GM23338 (cell line): ENCODE results near the gene WDR45B. TPM values are rescaled to one million over a fixed set of nuclear protein-coding genes. Genes with fewer than 3 reads are reported as not detected.

ENCODE experiments used
- CREB1 ChIP-seq: fragments of 250-450 bp; sonication (Bioruptor Pico); IDR thresholded peaks from 2 replicates; pipeline ENCODE4 v1.5.0; 2020; ENCODE audit warnings: low read depth, mild to moderate bottlenecking, moderate library complexity
- EZH2 ChIP-seq: fragments of 200-600 bp; sonication (generic); IDR thresholded peaks from one replicate; pipeline ENCODE4 v1.8.0; 2017; ENCODE audit warnings: antibody characterized with exemption, mild to moderate bottlenecking, low read depth; ENCODE audit not compliant: unreplicated experiment
- EZH2phosphoT487 ChIP-seq: fragments of 200-600 bp; sonication (generic); IDR thresholded peaks from one replicate; pipeline ENCODE4 v1.8.1; 2018; ENCODE audit warnings: antibody characterized with exemption; ENCODE audit not compliant: unreplicated experiment
- JUNB ChIP-seq: IDR thresholded peaks from one replicate; pipeline ENCODE4 v1.6.1; 2016; ENCODE audit warnings: antibody characterized with exemption; ENCODE audit not compliant: unreplicated experiment
- NANOG ChIP-seq: IDR thresholded peaks from 2 replicates; pipeline ENCODE4 v1.6.1; 2016; ENCODE audit warnings: antibody characterized with exemption, borderline replicate concordance
- POLR2AphosphoS5 ChIP-seq: IDR thresholded peaks from 2 replicates; pipeline ENCODE4 v1.6.1; 2016; ENCODE audit warnings: antibody characterized with exemption, low read depth
- STAT1 ChIP-seq: IDR thresholded peaks from one replicate; pipeline ENCODE4 v1.6.1; 2016; ENCODE audit warnings: antibody characterized with exemption; ENCODE audit not compliant: unreplicated experiment
- ZNF114 ChIP-seq: fragments of 250-450 bp; sonication (Bioruptor Pico); IDR thresholded peaks from 2 replicates; pipeline ENCODE4 v1.5.0; 2020; ENCODE audit warnings: mild to moderate bottlenecking, moderate library complexity
- ZNF331 ChIP-seq: fragments of 250-450 bp; sonication (Bioruptor Pico); IDR thresholded peaks from 2 replicates; pipeline ENCODE4 v1.5.0; 2020; ENCODE audit warnings: low read depth, mild to moderate bottlenecking, moderate library complexity
- polyA plus RNA-seq: library from polyadenylated mRNA; unstranded; fragments of >200 nt; fragmentation: Nextera tagmentation; extraction: Ambion mirVana; gene quantifications from 2 replicates; pipeline ENCODE4 v1.2.1, GENCODE V29; 2016
- total RNA-seq: library from RNA; depleted of rRNA; stranded (reverse); fragments of >200 nt; shearing (Covaris generic); gene quantifications from 2 replicates; pipeline ENCODE4 v1.2.3, GENCODE V29; 2014
- TF ChIP-seq, protein P1 (sequence below): IDR thresholded peaks from 2 replicates; pipeline ENCODE4 v1.6.1; 2016; ENCODE audit warnings: antibody characterized with exemption
- TF ChIP-seq, protein P2 (sequence below): IDR thresholded peaks from one replicate; pipeline ENCODE4 v1.6.1; 2018; ENCODE audit warnings: antibody characterized with exemption; ENCODE audit not compliant: unreplicated experiment
- TF ChIP-seq, protein P3 (sequence below), 2 experiments: fragments of 200-600 bp in 1 of 2; sonication (generic) in 1 of 2; conservative IDR thresholded peaks; 2 replicates each; pipeline versions ENCODE4 v1.5.1 to v1.6.1; 2016 to 2017; ENCODE audit warnings: antibody characterized with exemption in 2 of 2, low read depth in 2 of 2, mild to moderate bottlenecking in 2 of 2, moderate library complexity in 1 of 2

WDR45B gene
- total and polyA plus RNA-seq, 2 experiments from 2014 or later: 69.4 to 96.4 TPM

DNA sequence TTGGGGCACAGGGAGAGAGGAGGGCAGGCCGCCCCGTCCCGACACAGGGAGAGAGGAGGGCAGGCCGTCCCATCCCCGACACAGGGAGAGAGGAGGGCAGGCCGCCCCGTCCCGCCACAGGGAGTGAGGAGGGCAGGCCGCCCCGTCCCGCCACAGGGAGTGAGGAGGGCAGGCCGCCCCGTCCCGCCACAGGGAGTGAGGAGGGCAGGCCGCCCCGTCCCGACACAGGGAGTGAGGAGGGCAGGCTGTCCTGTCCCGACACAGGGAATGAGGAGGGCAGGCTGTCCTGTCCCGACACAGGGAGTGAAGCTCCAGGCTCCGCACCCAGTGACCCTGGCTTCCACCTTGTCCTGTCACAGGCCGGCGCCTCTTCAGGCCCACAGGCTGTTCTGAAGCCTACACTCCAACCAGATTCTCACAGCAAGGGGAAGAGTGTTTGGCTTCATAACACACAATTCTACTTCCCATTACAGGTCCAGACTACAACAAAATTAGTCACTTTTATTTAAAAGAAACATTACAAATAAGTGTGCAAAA, 34.1 kb downstream of the WDR45B start (continued):
- TF ChIP-seq, protein P1, sequence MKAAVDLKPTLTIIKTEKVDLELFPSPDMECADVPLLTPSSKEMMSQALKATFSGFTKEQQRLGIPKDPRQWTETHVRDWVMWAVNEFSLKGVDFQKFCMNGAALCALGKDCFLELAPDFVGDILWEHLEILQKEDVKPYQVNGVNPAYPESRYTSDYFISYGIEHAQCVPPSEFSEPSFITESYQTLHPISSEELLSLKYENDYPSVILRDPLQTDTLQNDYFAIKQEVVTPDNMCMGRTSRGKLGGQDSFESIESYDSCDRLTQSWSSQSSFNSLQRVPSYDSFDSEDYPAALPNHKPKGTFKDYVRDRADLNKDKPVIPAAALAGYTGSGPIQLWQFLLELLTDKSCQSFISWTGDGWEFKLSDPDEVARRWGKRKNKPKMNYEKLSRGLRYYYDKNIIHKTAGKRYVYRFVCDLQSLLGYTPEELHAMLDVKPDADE: no peak
- TF ChIP-seq, protein P2, sequence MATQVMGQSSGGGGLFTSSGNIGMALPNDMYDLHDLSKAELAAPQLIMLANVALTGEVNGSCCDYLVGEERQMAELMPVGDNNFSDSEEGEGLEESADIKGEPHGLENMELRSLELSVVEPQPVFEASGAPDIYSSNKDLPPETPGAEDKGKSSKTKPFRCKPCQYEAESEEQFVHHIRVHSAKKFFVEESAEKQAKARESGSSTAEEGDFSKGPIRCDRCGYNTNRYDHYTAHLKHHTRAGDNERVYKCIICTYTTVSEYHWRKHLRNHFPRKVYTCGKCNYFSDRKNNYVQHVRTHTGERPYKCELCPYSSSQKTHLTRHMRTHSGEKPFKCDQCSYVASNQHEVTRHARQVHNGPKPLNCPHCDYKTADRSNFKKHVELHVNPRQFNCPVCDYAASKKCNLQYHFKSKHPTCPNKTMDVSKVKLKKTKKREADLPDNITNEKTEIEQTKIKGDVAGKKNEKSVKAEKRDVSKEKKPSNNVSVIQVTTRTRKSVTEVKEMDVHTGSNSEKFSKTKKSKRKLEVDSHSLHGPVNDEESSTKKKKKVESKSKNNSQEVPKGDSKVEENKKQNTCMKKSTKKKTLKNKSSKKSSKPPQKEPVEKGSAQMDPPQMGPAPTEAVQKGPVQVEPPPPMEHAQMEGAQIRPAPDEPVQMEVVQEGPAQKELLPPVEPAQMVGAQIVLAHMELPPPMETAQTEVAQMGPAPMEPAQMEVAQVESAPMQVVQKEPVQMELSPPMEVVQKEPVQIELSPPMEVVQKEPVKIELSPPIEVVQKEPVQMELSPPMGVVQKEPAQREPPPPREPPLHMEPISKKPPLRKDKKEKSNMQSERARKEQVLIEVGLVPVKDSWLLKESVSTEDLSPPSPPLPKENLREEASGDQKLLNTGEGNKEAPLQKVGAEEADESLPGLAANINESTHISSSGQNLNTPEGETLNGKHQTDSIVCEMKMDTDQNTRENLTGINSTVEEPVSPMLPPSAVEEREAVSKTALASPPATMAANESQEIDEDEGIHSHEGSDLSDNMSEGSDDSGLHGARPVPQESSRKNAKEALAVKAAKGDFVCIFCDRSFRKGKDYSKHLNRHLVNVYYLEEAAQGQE: no peak
- no peak for TF ChIP-seq JUNB
- no peak for TF ChIP-seq ZNF331 (CRISPR knock-in tag)
- TF ChIP-seq EZH2: no peak
- TF ChIP-seq CREB1 (CRISPR knock-in tag): no peak
- no peak for TF ChIP-seq EZH2phosphoT487
- no peak for TF ChIP-seq NANOG
- TF ChIP-seq POLR2AphosphoS5: no peak
- TF ChIP-seq, protein P3, sequence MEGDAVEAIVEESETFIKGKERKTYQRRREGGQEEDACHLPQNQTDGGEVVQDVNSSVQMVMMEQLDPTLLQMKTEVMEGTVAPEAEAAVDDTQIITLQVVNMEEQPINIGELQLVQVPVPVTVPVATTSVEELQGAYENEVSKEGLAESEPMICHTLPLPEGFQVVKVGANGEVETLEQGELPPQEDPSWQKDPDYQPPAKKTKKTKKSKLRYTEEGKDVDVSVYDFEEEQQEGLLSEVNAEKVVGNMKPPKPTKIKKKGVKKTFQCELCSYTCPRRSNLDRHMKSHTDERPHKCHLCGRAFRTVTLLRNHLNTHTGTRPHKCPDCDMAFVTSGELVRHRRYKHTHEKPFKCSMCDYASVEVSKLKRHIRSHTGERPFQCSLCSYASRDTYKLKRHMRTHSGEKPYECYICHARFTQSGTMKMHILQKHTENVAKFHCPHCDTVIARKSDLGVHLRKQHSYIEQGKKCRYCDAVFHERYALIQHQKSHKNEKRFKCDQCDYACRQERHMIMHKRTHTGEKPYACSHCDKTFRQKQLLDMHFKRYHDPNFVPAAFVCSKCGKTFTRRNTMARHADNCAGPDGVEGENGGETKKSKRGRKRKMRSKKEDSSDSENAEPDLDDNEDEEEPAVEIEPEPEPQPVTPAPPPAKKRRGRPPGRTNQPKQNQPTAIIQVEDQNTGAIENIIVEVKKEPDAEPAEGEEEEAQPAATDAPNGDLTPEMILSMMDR (conservative IDR thresholded peaks at IDR 0.05; ENCODE audit: low read depth in 2 of 2): no peak
- no peak for TF ChIP-seq STAT1
- TF ChIP-seq ZNF114 (CRISPR knock-in tag): no peak
